ENCODE results near the gene C10orf53.

Gene C10orf53

DNA sequence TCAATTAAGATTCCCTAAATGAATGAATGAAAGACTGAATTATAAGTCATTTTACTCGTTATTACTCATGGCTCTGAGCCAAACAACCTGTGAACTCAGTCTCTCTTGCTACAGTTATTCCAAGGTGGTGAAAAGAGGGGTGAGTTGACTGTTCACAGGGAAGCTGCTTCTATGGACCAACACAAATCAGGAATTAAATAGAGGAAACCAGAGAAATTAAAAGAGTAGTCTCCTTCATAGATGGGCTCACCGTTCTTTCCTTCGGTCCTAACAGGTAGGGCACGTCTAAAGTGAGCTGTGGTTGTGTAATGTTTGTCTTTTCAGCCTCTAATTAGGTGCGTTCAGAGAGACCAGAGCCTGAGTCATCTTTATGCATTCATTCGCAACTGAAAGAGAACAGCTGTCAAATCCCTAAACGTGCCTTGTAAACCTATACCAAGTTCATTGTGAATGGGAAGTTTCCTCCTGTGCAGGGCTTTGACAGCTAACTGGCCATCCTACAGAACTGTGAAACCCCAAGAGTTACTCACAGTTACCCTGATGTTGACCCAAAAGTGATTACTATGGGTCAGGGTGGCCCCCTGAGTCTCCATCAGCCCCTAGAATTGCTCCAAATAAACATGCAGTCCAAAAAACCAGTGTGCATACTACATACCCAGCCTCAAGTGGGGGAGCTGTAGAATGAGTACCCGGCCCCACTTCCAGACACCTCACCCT is 18.2 kb upstream of the C10orf53 start:
- DNase-seq (ENCODE audit: low spot score): peak; percentile 59
- ChIA-PET CTCF (no interaction called here), POLR2A (ENCODE audit: low non-redundant PET) (no interaction called here)
- no peak overlapping the region for H3K27ac ChIP-seq
- TF ChIP-seq, protein P1, sequence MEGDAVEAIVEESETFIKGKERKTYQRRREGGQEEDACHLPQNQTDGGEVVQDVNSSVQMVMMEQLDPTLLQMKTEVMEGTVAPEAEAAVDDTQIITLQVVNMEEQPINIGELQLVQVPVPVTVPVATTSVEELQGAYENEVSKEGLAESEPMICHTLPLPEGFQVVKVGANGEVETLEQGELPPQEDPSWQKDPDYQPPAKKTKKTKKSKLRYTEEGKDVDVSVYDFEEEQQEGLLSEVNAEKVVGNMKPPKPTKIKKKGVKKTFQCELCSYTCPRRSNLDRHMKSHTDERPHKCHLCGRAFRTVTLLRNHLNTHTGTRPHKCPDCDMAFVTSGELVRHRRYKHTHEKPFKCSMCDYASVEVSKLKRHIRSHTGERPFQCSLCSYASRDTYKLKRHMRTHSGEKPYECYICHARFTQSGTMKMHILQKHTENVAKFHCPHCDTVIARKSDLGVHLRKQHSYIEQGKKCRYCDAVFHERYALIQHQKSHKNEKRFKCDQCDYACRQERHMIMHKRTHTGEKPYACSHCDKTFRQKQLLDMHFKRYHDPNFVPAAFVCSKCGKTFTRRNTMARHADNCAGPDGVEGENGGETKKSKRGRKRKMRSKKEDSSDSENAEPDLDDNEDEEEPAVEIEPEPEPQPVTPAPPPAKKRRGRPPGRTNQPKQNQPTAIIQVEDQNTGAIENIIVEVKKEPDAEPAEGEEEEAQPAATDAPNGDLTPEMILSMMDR (conservative IDR thresholded peaks at IDR 0.05; ENCODE audit: low read depth): no peak

DNA sequence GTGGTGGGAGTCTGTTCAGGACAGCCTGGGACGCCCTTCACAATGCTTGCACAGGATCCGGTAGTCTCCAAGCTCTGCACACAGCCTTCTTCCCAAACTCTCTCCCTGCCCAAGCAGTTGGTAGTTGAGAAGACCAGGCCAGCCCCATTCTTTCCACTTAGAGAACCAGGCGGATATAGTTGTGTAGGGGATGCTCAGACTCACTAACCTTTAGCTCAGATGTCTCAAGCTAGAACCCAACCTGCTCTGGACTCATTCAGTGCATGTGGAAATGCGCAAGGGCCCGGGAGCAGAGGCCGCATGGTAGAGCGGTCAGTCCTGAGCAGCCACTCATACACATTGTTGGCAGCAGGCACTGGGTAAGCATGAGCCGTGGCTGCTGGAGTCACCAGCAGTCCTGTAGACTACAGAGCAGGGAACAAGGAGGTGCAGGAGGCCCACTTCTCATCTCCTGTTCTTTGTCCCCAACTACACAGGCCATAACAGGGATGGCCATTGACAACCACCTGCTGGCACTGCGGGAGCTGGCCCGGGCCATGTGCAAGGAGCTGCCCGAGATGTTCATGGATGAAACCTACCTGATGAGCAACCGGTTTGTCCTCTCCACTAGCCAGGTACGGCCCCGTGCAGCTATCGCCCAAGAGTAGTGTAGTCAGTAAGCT is 17.2 kb upstream of the C10orf53 start:
- no peak for DNase-seq (ENCODE audit: low spot score)
- TF ChIP-seq, protein P1 (conservative IDR thresholded peaks at IDR 0.05; ENCODE audit: low read depth): no peak
- ChIA-PET CTCF (no interaction called here), POLR2A (ENCODE audit: low non-redundant PET) (no interaction called here)
- no peak overlapping the region for H3K27ac ChIP-seq

DNA sequence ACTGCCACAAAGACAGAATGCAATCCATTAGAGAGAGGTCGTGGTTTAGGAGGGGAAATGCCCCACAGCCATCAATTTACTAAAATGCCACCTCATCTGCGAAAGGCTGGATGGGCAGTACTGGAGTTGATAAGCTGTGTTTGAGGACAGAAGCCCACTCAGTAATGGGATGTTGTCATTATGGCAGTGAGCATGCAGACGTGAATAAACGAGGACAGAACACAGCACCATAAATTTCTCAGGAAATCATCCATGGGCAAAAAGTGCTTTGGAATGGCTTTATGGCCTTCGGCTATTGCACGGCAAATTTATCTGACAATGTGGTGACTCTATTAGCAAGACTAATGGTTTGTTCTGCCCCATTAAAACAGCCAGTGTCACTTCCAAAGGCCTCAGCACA is 15.9 kb upstream of the C10orf53 start:
- DNase-seq (ENCODE audit: low spot score): no peak
- H3K27ac ChIP-seq: no peak overlapping the region
- ChIA-PET CTCF (no interaction called here), POLR2A (ENCODE audit: low non-redundant PET) (no interaction called here)
- TF ChIP-seq, protein P1 (conservative IDR thresholded peaks at IDR 0.05; ENCODE audit: low read depth): no peak

DNA sequence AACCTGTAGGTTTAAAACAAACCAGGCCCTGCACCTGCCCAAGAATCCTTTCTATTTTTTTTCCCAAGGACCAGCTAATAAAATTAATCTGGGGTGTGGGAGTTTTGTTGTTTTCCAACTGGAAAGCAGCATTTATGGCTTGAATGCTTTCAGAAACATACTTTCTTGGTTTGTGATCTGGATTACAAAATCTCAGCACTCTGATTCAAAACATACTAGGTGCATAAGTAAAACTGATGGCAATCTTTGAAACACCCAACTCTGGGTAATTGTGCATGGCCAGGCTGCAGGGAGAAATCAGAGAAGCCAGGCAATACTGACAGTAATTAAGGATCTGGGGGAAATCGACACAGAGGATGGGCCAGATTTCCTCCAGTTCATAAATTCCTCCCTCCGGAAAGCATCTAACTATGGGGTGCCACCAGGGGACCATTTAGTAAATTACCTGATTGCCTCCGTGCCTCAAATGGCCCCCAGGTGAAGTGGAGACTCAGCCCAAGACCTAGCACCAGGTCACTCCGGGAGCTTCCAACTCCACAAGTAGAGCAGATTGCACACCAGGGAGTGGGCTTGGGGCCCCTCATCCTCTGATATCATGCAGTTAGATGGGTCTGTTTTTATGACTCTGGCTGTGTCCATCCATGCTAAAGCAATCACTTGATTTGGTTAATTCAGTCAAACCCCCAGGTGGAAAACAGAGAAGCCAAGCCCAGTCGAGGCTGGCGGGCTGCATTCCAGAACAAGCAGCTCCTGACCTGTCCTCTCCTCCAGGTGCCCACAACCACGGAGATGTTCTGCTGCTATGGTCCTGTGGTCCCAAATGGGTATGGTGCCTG is 15.2 kb upstream of the C10orf53 start:
- H3K27ac ChIP-seq: no peak overlapping the region
- no peak for DNase-seq (ENCODE audit: low spot score)
- TF ChIP-seq, protein P1 (conservative IDR thresholded peaks at IDR 0.05; ENCODE audit: low read depth): no peak
- CTCF ChIA-PET: no interaction called here
- POLR2A ChIA-PET (ENCODE audit: low non-redundant PET): no interaction called here

DNA sequence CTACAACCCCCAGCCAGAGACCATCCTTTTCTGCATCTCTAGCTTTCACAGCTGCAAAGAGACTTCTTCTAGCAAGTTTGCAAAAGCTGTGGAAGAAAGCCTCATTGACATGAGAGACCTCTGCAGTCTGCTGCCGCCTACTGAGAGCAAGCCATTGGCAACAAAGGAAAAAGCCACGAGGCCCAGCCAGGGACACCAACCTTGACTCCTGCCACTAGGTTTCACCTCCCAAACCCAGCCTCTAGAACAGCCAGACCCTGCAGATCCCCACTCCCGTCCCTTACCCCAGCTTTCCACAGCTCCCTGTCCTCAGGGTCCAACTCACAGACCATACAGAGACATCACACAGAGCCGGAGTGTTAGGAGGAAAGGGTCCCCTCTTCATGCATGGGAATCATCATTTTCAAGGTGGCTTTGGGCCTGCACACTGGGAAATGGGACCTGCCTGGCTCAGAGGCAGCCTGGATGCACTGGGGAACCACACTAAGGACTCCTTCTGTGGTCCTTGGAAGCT is 14.6 kb upstream of the C10orf53 start:
- H3K27ac ChIP-seq: no peak overlapping the region
- ChIA-PET POLR2A (ENCODE audit: low non-redundant PET) (no interaction called here), CTCF (no interaction called here)
- TF ChIP-seq, protein P1 (conservative IDR thresholded peaks at IDR 0.05; ENCODE audit: low read depth): no peak
- DNase-seq (ENCODE audit: low spot score): no peak

DNA sequence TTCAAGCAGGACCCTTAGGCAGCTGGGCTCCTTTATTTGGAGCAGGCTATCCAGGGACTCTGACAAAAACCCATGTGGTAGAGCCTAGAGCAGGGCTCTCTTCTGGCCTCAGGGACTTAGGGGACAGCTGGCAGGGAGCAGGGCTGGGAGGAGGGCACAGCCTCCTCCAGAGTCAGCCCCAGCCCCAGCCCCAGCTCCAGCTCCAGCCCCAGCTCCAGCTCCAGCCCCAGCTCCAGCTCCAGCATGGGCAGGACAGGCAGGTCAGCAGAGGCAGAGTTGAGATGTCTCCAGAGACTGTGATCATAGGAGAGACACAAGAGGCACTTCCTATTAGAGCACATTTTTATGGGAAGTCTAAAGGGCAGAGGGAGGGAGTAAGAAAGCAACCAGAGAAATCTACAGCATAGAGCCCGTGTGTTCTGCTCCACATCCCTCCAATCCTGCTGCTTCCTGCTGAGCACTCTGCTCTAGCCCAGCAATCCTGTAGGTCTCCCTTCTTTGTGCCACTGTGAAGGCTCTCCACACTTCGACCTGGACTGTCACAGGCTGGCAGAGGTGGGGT is 13.3 kb upstream of the C10orf53 start:
- no peak overlapping the region for H3K27ac ChIP-seq
- DNase-seq (ENCODE audit: low spot score): no peak
- CTCF ChIA-PET: no interaction called here
- POLR2A ChIA-PET (ENCODE audit: low non-redundant PET): no interaction called here
- TF ChIP-seq, protein P1 (conservative IDR thresholded peaks at IDR 0.05; ENCODE audit: low read depth): no peak

All from RWPE1 (cell line).